Activated effector memory CD4-positive, alpha-beta T cell treated with Interleukin-2 at 50 U/mL for 16 hours (primary cell): ENCODE results near the gene BAIAP2.
A peak's percentile ranks its signal among the peaks of the same experiment; 100 is the strongest.
"Not testable (repeated sequence)": the region's sequence is repeated elsewhere in the genome, so short reads cannot be mapped to it uniquely, and the experiment has no call there.

Experiments used
- DNase-seq: peaks from one replicate; pipeline ENCODE4 v3.0.0-alpha.2; 2020

BAIAP2 gene

GRCh38 chr17:81071761-81072741 lies 37.1 kb downstream of the BAIAP2 start:
- DNase-seq = no peak

- no peak for DNase-seq
Measured at GRCh38 chr17:81073967-81074839, 39.3 kb downstream of the BAIAP2 start.

GRCh38 chr17:81074875-81075274 lies 39.9 kb downstream of the BAIAP2 start:
- DNase-seq = no peak

GRCh38 chr17:81075307-81075706 lies 40.4 kb downstream of the BAIAP2 start:
- DNase-seq = no peak

- DNase-seq = no peak
Measured at GRCh38 chr17:81076141-81076679, 41.3 kb downstream of the BAIAP2 start.

GRCh38 chr17:81078026-81078913 lies 43.3 kb downstream of the BAIAP2 start:
- DNase-seq = not testable (repeated sequence)

- no peak for DNase-seq
Measured at GRCh38 chr17:81080019-81080418, 45.1 kb downstream of the BAIAP2 start.

- no peak for DNase-seq
Measured at GRCh38 chr17:81081222-81082176, 46.5 kb downstream of the BAIAP2 start.

- DNase-seq = no peak
Measured at GRCh38 chr17:81082177-81083073, 47.5 kb downstream of the BAIAP2 start.

GRCh38 chr17:81083125-81083765 lies 48.3 kb downstream of the BAIAP2 start:
- DNase-seq = no peak

- DNase-seq = no peak
Measured at GRCh38 chr17:81084680-81085419, 49.9 kb downstream of the BAIAP2 start.

- no peak for DNase-seq
Measured at GRCh38 chr17:81085420-81085911, 50.5 kb downstream of the BAIAP2 start.

GRCh38 chr17:81086789-81087551 lies 52.0 kb downstream of the BAIAP2 start:
- DNase-seq = no peak

GRCh38 chr17:81090361-81091136 lies 55.6 kb downstream of the BAIAP2 start:
- peak; percentile 12 for DNase-seq

- no peak for DNase-seq
Measured at GRCh38 chr17:81091154-81091553, 56.2 kb downstream of the BAIAP2 start.

- DNase-seq = no peak
Measured at GRCh38 chr17:81091774-81092517, 57.0 kb downstream of the BAIAP2 start.
